Thymus (tissue), 11 donors: ENCODE measurements around the gene ATP11A. TPM values are rescaled to one million over a fixed set of nuclear protein-coding genes. Genes with fewer than 3 reads are reported as not detected.
"Not testable (repeated sequence)": the region's sequence is repeated elsewhere in the genome, so short reads cannot be mapped to it uniquely, and the experiment has no call there.

ENCODE experiments used
- DNase-seq, 9 donors: peaks; one replicate each; pipeline ENCODE4 v3.0.0-alpha.2; 2013; ENCODE audit warnings: low spot score in 9 of 9, low read depth in 6 of 9, missing footprints in 1 of 9
- H3K27ac ChIP-seq, 2 donors: one replicate each; pipeline ENCODE4 v1.5.1; 2013; ENCODE audit warnings: control low read depth in 1 of 2, low read depth in 1 of 2, low read length in 1 of 2, mild to moderate bottlenecking in 1 of 2, moderate library complexity in 1 of 2
- H3K27me3 ChIP-seq, 2 donors: one replicate each; pipeline ENCODE4 v1.5.1; 2013; ENCODE audit warnings: low read length in 1 of 2; ENCODE audit not compliant: control insufficient read depth in 2 of 2, insufficient read depth in 1 of 2
- H3K36me3 ChIP-seq, 2 donors: one replicate each; pipeline ENCODE4 v1.5.1; 2013; ENCODE audit warnings: low read length in 1 of 2, mild to moderate bottlenecking in 1 of 2, moderate library complexity in 1 of 2; ENCODE audit not compliant: control insufficient read depth in 2 of 2, insufficient read depth in 2 of 2
- H3K4me1 ChIP-seq, 2 donors: one replicate each; pipeline ENCODE4 v1.5.1; 2013; ENCODE audit warnings: low read length in 2 of 2; ENCODE audit not compliant: control insufficient read depth in 2 of 2, insufficient read depth in 2 of 2
- H3K4me3 ChIP-seq, 2 donors: one replicate each; pipeline ENCODE4 v1.5.1; 2013; ENCODE audit warnings: low read length in 2 of 2, control low read depth in 1 of 2, mild to moderate bottlenecking in 1 of 2
- H3K9me3 ChIP-seq, 2 donors: one replicate each; pipeline ENCODE4 v1.5.1; 2013; ENCODE audit warnings: low read length in 1 of 2, mild to moderate bottlenecking in 1 of 2; ENCODE audit not compliant: control insufficient read depth in 2 of 2, insufficient read depth in 1 of 2
- WGBS: extraction: QIAGEN DNeasy Blood & Tissue Kit; methylation state at CpG from one replicate; pipeline ENCODE4 v1.1.7; 2013; 5-methylcytosine and 5-hydroxymethylcytosine counted together
- polyA plus RNA-seq: library from polyadenylated mRNA; stranded (reverse); fragments of 200-250 nt; gene quantifications from one replicate; pipeline ENCODE4 v1.2.3, GENCODE V29; 2013
- total RNA-seq: library from RNA; stranded (reverse); fragments of 120-200 nt; gene quantifications from one replicate; pipeline ENCODE4 v1.2.4, GENCODE V29; 2013
- donor health status: healthy.

The ATP11A gene
- total and polyA plus RNA-seq, 2 donors: 7.1 to 7.2 TPM

GRCh38 chr13:112703449-112704284 is 13.8 kb downstream of the ATP11A start:
- 92% methylated on average over 22 of the region's 22 CpGs for WGBS
- no peak overlapping the region for H3K27ac ChIP-seq

GRCh38 chr13:112704308-112705145 is 14.7 kb downstream of the ATP11A start:
- H3K9me3 ChIP-seq: no peaks in the 10 kb centered on the region
- no peak for DNase-seq
- WGBS: 79% methylated on average over 17 of the region's 17 CpGs
- no peaks in the 10 kb centered on the region for H3K36me3 ChIP-seq
- H3K4me1 ChIP-seq: peaks cover 0 to 24% of the 10 kb centered on the region in 2 donors
- no peak overlapping the region for H3K4me3 ChIP-seq
- no peak overlapping the region for H3K27ac ChIP-seq
- no peaks in the 10 kb centered on the region for H3K27me3 ChIP-seq

More at GRCh38 chr13:112703449-112704284, 13.8 kb downstream of the ATP11A start:
- no peak for DNase-seq
- Histone ChIP-seq H3K4me3 (no peak overlapping the region), H3K27me3 (no peaks in the 10 kb centered on the region), H3K4me1 (peaks cover 0 to 24% of the 10 kb centered on the region in 2 donors), H3K36me3 (no peaks in the 10 kb centered on the region), H3K9me3 (no peaks in the 10 kb centered on the region)

GRCh38 chr13:112705286-112705685 is 15.4 kb downstream of the ATP11A start:
- Histone ChIP-seq H3K4me1 (peaks cover 0 to 24% of the 10 kb centered on the region in 2 donors), H3K27me3 (no peaks in the 10 kb centered on the region), H3K9me3 (no peaks in the 10 kb centered on the region), H3K36me3 (no peaks in the 10 kb centered on the region), H3K4me3 (no peak overlapping the region), H3K27ac (no peak overlapping the region)
- DNase-seq: no peak
- WGBS: 96% methylated on average over 17 of the region's 17 CpGs

- peaks cover 0 to 27% of the 10 kb centered on the region in 2 donors for H3K4me1 ChIP-seq
- no peak overlapping the region for H3K27ac ChIP-seq
- no peaks in the 10 kb centered on the region for H3K36me3 ChIP-seq
- 99% methylated on average over 4 of the region's 4 CpGs for WGBS
- H3K4me3 ChIP-seq: no peak overlapping the region
- H3K9me3 ChIP-seq: peaks cover 0 to 2% of the 10 kb centered on the region in 2 donors
- DNase-seq: no peak
- no peaks in the 10 kb centered on the region for H3K27me3 ChIP-seq
Observed at GRCh38 chr13:112706171-112706570, 16.3 kb downstream of the ATP11A start.

- Histone ChIP-seq H3K9me3 (peaks cover 0 to 3% of the 10 kb centered on the region in 2 donors), H3K4me3 (no peak overlapping the region), H3K27me3 (no peaks in the 10 kb centered on the region), H3K4me1 (peaks cover 11 to 30% of the 10 kb centered on the region in 2 donors), H3K36me3 (no peaks in the 10 kb centered on the region), H3K27ac (no peak overlapping the region)
- DNase-seq: no peak
- WGBS: 89% methylated on average over 11 of the region's 11 CpGs
Observed at GRCh38 chr13:112708560-112709240, 18.9 kb downstream of the ATP11A start.

- 97% methylated on average over 3 of the region's 3 CpGs for WGBS
- H3K4me1 ChIP-seq: peaks cover 11 to 24% of the 10 kb centered on the region in 2 donors
- not testable (repeated sequence) for DNase-seq, H3K9me3 ChIP-seq, H3K27ac ChIP-seq, H3K27me3 ChIP-seq, H3K4me3 ChIP-seq, H3K36me3 ChIP-seq
Observed at GRCh38 chr13:112709316-112709715, 19.5 kb downstream of the ATP11A start.

DNA sequence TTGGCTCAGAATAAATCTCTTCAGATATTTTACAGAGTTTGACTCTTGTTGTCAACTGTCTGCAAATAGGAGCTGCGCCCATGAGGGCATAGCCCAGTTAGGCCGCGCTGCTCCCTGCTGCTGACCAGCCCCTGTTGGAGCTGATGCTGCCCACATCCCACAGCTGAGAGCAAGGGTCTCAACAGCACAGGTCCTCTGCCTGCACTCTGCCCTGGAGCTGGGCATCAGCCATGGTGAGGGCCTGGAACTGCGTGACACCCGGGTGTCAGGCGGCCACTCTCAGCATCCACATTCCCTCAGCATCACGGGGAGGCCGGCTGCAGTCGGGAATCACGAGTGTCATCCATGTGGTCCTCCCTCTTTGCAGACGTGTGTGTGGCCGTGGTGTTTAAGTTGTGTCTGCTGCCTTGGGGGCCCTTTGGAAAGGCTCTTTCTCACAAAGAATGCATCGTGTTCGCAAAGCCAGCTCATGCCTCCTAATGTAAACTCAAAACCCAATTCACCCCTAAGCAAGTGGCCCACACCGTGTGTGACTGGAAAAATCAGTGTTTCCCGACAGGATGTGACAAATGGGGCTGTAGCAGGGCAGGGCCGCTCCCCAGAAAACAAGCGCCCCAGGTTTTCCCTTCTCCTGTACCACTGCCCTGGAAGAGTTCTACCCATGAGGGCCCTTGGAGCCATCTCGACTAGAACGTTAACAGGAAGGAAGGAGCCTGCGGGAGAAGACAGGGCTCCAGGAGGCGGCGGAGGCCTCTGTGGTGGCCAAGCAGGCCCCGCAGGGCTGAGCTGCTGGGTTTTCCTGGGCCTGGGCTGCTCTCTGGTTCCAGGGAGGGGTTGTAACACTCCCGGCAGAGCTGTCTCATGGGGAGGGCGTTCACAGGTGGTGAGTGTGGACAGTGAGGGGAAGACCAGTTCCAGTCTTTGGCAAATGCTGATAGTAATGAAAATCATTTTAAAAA is 20.3 kb downstream of the ATP11A start:
- no peaks in the 10 kb centered on the region for H3K27me3 ChIP-seq
- H3K4me1 ChIP-seq: peaks cover 11 to 19% of the 10 kb centered on the region in 2 donors
- no peak for DNase-seq
- no peaks in the 10 kb centered on the region for H3K36me3 ChIP-seq
- H3K9me3 ChIP-seq: peaks cover 0 to 15% of the 10 kb centered on the region in 2 donors
- no peak overlapping the region for H3K27ac ChIP-seq
- WGBS: 94% methylated on average over 26 of the region's 26 CpGs
- H3K4me3 ChIP-seq: no peak overlapping the region

GRCh38 chr13:112710855-112711527 is 21.2 kb downstream of the ATP11A start:
- DNase-seq: no peak
- no peaks in the 10 kb centered on the region for H3K27me3 ChIP-seq
- peak overlapping the region; percentile 52 to 80 for H3K27ac ChIP-seq
- H3K36me3 ChIP-seq: no peaks in the 10 kb centered on the region
- no peak overlapping the region for H3K4me3 ChIP-seq
- H3K9me3 ChIP-seq: peaks cover 0 to 15% of the 10 kb centered on the region in 2 donors
- WGBS: 96% methylated on average over 22 of the region's 22 CpGs
- H3K4me1 ChIP-seq: peaks cover 11 to 19% of the 10 kb centered on the region in 2 donors
